Right lobe of liver (tissue), 6 donors: ENCODE data around the gene SAFB2. TPM values are rescaled to one million over a fixed set of nuclear protein-coding genes. Genes with fewer than 3 reads are reported as not detected.

Experiments
- ATAC-seq, 4 donors: fragments of 200-7000 bp; cut with Tn5 transposase; one replicate each; pipeline ENCODE4 v1.9.1; 2020; ENCODE audit warnings: mild to moderate bottlenecking in 4 of 4, moderate library complexity in 4 of 4
- DNase-seq, 3 donors: peaks; one replicate each; pipeline ENCODE4 v3.0.0-alpha.2; 2020
- H3K27ac ChIP-seq, 3 donors: fragments of 200-600 bp; one replicate each; pipeline ENCODE4 v1.8.0; 2022
- H3K27me3 ChIP-seq, 2 donors: fragments of 200-600 bp; one replicate each; pipeline ENCODE4 v1.8.0; 2022
- H3K36me3 ChIP-seq, 4 donors: fragments of 200-600 bp; sonication (generic) in 1 of 4; one replicate each; pipeline versions ENCODE4 v1.5.1 to v1.8.0; 2017 to 2022; ENCODE audit warnings: control low read depth in 1 of 4
- H3K4me1 ChIP-seq, 4 donors: fragments of 200-600 bp; sonication (generic) in 1 of 4; one replicate each; pipeline versions ENCODE4 v1.5.1 to v1.8.0; 2017 to 2022; ENCODE audit warnings: control low read depth in 1 of 4
- H3K4me3 ChIP-seq, 3 donors: fragments of 200-600 bp; one replicate each; pipeline ENCODE4 v1.8.0; 2022
- H3K9me3 ChIP-seq, 4 donors: fragments of 200-600 bp; sonication (generic) in 1 of 4; one replicate each; pipeline versions ENCODE4 v1.5.1 to v1.8.0; 2017 to 2022; ENCODE audit warnings: control low read depth in 1 of 4
- CTCF ChIP-seq, 4 donors: fragments of 200-600 bp in 3 of 4; fragments of 450-650 bp in 1 of 4; IDR thresholded peaks; one replicate each; pipeline versions ENCODE4 v1.5.1 to v1.8.0; 2016 to 2022; ENCODE audit warnings: antibody characterized with exemption in 4 of 4, mild to moderate bottlenecking in 2 of 4
- POLR2A ChIP-seq: fragments of 450-650 bp; IDR thresholded peaks from one replicate; pipeline ENCODE4 v1.6.1; 2017; ENCODE audit warnings: antibody characterized with exemption, mild to moderate bottlenecking
- WGBS: methylation state at CpG from one replicate; pipeline ENCODE4 v1.1.6; 2018; ENCODE audit warnings: low coverage, low lambda C conversion rate; ENCODE audit not compliant: insufficient coverage; ENCODE audit errors: missing lambda C conversion rate; 5-methylcytosine and 5-hydroxymethylcytosine counted together
- intact Hi-C, 2 donors: fragments of 100-400 bp; cut with DNase I; formaldehyde crosslinking; loops; one replicate each; pipeline versions ENCODE4 v1.11.2 to v1.14.1; 2022
- total RNA-seq, 6 experiments: library from RNA; depleted of rRNA in 2 of 6; stranded (reverse); fragments of >200 nt in 2 of 6; fragmentation: NEBNext Ultra II Directional in 3 of 6; extraction: Animal tissue kit (Norgen Biotek cat#: 25700) in 3 of 6; gene quantifications; one replicate each; pipeline versions ENCODE4 v1.1.0 to v1.2.4, GENCODE V29; 2016 to 2023
- donor health status: DM: no; HTN: yes; CAD: no.
- donor health status: DM: no; HTN: no; CAD: no.
- donor health status: DM: no; HTN: no; CAD: no.
- donor health status: DM: no; HTN: yes; CAD: no.
- donor health status: DM: no; HTN: yes; CAD: no.

Gene SAFB2
- total RNA-seq, 6 experiments from 2014 or later: 16.9 to 48.9 (median 41.7) TPM

GRCh38 chr19:5587071-5587455, 35.5 kb downstream of the SAFB2 start:
- no peak for ATAC-seq
- no peak overlapping the region for H3K4me3 ChIP-seq
- intact Hi-C loops: no loop called here
- no peaks in the 10 kb centered on the region for H3K9me3 ChIP-seq
- H3K36me3 ChIP-seq: peaks cover 0 to 49% (median 32%) of the 10 kb centered on the region in 4 donors
- peaks cover 0 to 3% (median 0%) of the 10 kb centered on the region in 4 donors for H3K4me1 ChIP-seq
- H3K27me3 ChIP-seq: no peaks in the 10 kb centered on the region
- TF ChIP-seq CTCF (IDR thresholded peaks at IDR 0.05): no peak
- no peak for TF ChIP-seq POLR2A
- no peak overlapping the region for H3K27ac ChIP-seq
- DNase-seq: no peak
- WGBS: 96% methylated on average over 3 of the region's 16 CpGs

- 81% methylated on average over 15 of the region's 26 CpGs for WGBS
Measured at GRCh38 chr19:5586300-5587070, 36.1 kb downstream of the SAFB2 start.

GRCh38 chr19:5585461-5586299, 36.9 kb downstream of the SAFB2 start:
- WGBS: 28% methylated on average over 3 of the region's 29 CpGs
- peaks cover 0 to 36% (median 21%) of the 10 kb centered on the region in 4 donors for H3K36me3 ChIP-seq
- no peak overlapping the region for H3K27ac ChIP-seq
- intact Hi-C loops: no loop called here
- ATAC-seq (peak in 2 of 4 donors; percentile 10 to 18), DNase-seq (peak in 1 of 3 donors; percentile 43)
- no peaks in the 10 kb centered on the region for H3K9me3 ChIP-seq
- TF ChIP-seq POLR2A (no peak), CTCF (IDR thresholded peaks at IDR 0.05) (no peak)
- peaks cover 0 to 4% (median 0%) of the 10 kb centered on the region in 4 donors for H3K4me1 ChIP-seq
- H3K27me3 ChIP-seq: no peaks in the 10 kb centered on the region
- no peak overlapping the region for H3K4me3 ChIP-seq

More at GRCh38 chr19:5586300-5587070, 36.1 kb downstream of the SAFB2 start:
- Histone ChIP-seq H3K4me1 (peaks cover 0 to 4% (median 0%) of the 10 kb centered on the region in 4 donors), H3K27ac (no peak overlapping the region), H3K27me3 (no peaks in the 10 kb centered on the region), H3K36me3 (peaks cover 0 to 44% (median 26%) of the 10 kb centered on the region in 4 donors), H3K4me3 (no peak overlapping the region), H3K9me3 (no peaks in the 10 kb centered on the region)
- peak in 1 of 4 donors; percentile 8 for ATAC-seq
- intact Hi-C loops: no loop called here
- DNase-seq: peak in 1 of 3 donors; percentile 36
- TF ChIP-seq POLR2A (no peak), CTCF (IDR thresholded peaks at IDR 0.05) (no peak)

- DNase-seq (no peak), ATAC-seq (no peak)
- intact Hi-C loops: no loop called here
- H3K9me3 ChIP-seq: no peaks in the 10 kb centered on the region
- TF ChIP-seq POLR2A (no peak), CTCF (IDR thresholded peaks at IDR 0.05) (no peak)
- 69% methylated on average over 8 of the region's 12 CpGs for WGBS
- H3K27me3 ChIP-seq: no peaks in the 10 kb centered on the region
- peaks cover 0 to 4% (median 0%) of the 10 kb centered on the region in 4 donors for H3K4me1 ChIP-seq
- no peak overlapping the region for H3K27ac ChIP-seq
- no peak overlapping the region for H3K4me3 ChIP-seq
- H3K36me3 ChIP-seq: no peaks in the 10 kb centered on the region
Measured at GRCh38 chr19:5580161-5580571, 42.4 kb downstream of the SAFB2 start.
